Kidney (tissue), 14 donors: ENCODE data around the gene EBF3. TPM values are rescaled to one million over a fixed set of nuclear protein-coding genes. Genes with fewer than 3 reads are reported as not detected.

Experiments
- DNase-seq, 5 donors: peaks; one replicate each; pipeline ENCODE4 v3.0.0-alpha.2; 2013 to 2020
- FAIRE-seq: peaks from 2 replicates; lab custom pipeline; 2012; peaks lifted over from hg19 to GRCh38; lab: Jason Lieb, UNC
- H3K27ac ChIP-seq, 2 donors: one replicate each; pipeline ENCODE4 v1.7.0; 2013; ENCODE audit warnings: low read depth in 2 of 2, low read length in 2 of 2, inconsistent platforms in 1 of 2
- H3K27me3 ChIP-seq: one replicate; pipeline ENCODE4 v1.7.1; 2013; ENCODE audit warnings: low read length, inconsistent platforms; ENCODE audit not compliant: control insufficient read depth, insufficient read depth
- H3K36me3 ChIP-seq, 3 donors: one replicate each; pipeline versions ENCODE4 v1.7.0 to v1.7.1; 2013; ENCODE audit warnings: low read length in 3 of 3, control low read depth in 1 of 3, inconsistent platforms in 1 of 3; ENCODE audit not compliant: insufficient read depth in 3 of 3, control insufficient read depth in 2 of 3
- H3K4me1 ChIP-seq, 3 donors: one replicate each; pipeline versions ENCODE4 v1.7.0 to v1.7.1; 2013; ENCODE audit warnings: low read length in 3 of 3, inconsistent platforms in 1 of 3, low read depth in 1 of 3; ENCODE audit not compliant: control insufficient read depth in 2 of 3, insufficient read depth in 2 of 3
- H3K4me3 ChIP-seq, 3 donors: one replicate each; pipeline versions ENCODE4 v1.7.0 to v1.8.1; 2013; ENCODE audit warnings: low read length in 3 of 3, control low read depth in 1 of 3, inconsistent platforms in 1 of 3
- H3K9ac ChIP-seq, 3 donors: one replicate each; pipeline versions ENCODE4 v1.7.0 to v1.7.1; 2013; ENCODE audit warnings: low read length in 3 of 3, control low read depth in 1 of 3, inconsistent platforms in 1 of 3
- H3K9me3 ChIP-seq, 3 donors: one replicate each; pipeline versions ENCODE4 v1.7.0 to v1.7.1; 2013; ENCODE audit warnings: low read length in 3 of 3, control low read depth in 1 of 3, inconsistent platforms in 1 of 3; ENCODE audit not compliant: control insufficient read depth in 2 of 3, insufficient read depth in 1 of 3
- intact Hi-C: fragments of 100-400 bp; cut with DNase I; formaldehyde crosslinking; loops from one replicate; pipeline ENCODE4 v1.11.1; 2022
- polyA plus RNA-seq: library from polyadenylated mRNA; stranded (reverse); fragments of 350-450 nt; fragmentation: Illumina TruSeq; extraction: RNeasy Lipid Tissue Mini Kit (QIAGEN cat#74804); gene quantifications from one replicate; pipeline ENCODE4 v1.2.3, GENCODE V29; 2014; ENCODE audit warnings: low read depth, low replicate concordance; ENCODE audit not compliant: insufficient read depth
- total RNA-seq: library from RNA; stranded (reverse); fragmentation: NEBNext Ultra II Directional; extraction: Animal tissue kit (Norgen Biotek cat#: 25700); gene quantifications from one replicate; pipeline ENCODE4 v1.2.1, GENCODE V29; 2021
- TF ChIP-seq, protein P1 (sequence below): IDR thresholded peaks from 3 replicates; pipeline ENCODE4 v1.5.1; 2012; ENCODE audit warnings: mild to moderate bottlenecking, moderate library complexity, borderline replicate concordance; ENCODE audit not compliant: insufficient read depth; ENCODE audit errors: extremely low read depth
- donor health status: control.
- donor health status: control.
- donor health status: control.
- donor health status: control.
- donor health status: control.
- donor health status: DM: yes; HTN: yes; CAD: no.
- donor health status: Normal renal cell carcinoma (clear cell type).

The EBF3 gene
- total and polyA plus RNA-seq, 2 donors from 2014 or later, result 0.09 to 0.98 TPM

DNA sequence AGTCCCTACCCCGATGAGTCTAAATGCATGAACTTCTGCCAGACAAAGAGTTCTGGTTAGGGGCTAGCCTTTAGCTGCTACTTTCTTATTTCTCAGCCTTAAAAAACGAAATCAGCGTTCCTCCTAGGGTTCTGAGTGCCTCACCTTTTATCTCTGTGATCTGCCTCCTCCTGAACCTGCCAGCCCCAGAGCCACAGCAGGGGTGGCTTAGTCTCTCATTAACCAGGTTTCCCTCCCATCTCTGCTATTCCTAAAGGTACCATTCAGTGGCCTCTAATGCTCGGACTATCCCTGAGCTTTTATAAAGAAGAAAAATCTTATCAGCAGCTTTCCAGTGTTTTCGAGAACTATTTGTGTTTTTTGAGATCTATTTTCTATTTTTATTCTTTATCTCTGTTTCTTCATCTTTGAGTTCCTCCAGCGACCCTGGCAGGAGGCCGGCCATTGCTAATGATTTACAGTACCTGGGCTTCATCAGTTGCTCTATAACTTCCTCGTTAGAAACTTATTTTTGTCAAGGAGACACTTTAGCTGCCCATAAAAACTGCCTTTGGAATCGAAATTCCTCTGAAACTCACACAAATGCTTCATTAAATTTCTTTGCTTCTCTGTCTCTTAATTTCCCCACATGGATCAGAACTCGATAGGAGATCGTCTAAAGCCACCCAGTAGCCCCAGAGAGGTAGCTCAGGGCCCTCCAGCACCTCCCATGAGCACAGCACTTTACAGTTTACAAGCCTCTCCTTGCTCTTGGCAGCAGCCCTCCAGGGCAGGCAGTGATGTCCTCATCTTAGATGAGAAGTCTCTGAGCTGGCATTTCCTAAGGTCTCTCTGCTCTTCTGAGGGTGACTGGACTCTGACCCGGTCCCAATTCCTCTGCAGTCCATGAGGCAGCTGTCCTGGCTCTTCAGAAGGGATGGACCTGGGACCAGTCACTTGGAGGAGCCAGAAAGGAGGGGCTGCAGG, 149.1 kb downstream of the EBF3 start:
- TF ChIP-seq, protein P1, sequence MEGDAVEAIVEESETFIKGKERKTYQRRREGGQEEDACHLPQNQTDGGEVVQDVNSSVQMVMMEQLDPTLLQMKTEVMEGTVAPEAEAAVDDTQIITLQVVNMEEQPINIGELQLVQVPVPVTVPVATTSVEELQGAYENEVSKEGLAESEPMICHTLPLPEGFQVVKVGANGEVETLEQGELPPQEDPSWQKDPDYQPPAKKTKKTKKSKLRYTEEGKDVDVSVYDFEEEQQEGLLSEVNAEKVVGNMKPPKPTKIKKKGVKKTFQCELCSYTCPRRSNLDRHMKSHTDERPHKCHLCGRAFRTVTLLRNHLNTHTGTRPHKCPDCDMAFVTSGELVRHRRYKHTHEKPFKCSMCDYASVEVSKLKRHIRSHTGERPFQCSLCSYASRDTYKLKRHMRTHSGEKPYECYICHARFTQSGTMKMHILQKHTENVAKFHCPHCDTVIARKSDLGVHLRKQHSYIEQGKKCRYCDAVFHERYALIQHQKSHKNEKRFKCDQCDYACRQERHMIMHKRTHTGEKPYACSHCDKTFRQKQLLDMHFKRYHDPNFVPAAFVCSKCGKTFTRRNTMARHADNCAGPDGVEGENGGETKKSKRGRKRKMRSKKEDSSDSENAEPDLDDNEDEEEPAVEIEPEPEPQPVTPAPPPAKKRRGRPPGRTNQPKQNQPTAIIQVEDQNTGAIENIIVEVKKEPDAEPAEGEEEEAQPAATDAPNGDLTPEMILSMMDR, result no peak
- peak in 2 of 5 donors; percentile 25 to 32 for DNase-seq
- intact Hi-C loops, result no loop called here

DNA sequence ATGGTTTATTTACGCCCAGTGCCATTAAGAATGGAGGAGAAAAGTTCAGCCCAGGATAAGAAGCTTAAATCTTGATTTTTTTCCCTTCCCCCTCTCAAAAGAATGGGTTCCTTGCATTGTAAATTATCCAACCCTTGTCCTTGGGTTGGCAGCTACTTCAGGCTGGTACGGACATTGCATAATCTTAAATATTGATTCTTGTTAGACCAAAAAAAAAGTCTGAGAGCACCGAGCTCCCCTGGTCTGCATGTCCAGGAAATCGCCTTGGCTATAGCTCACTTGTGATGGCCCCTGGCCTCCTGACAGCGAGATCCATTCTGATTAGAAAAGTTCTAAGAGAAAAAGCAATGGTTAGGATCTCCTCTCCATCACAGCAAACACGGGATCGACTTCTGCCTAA, 151.7 kb downstream of the EBF3 start:
- H3K4me1 ChIP-seq, result peaks cover 0 to 11% (median 6%) of the 10 kb centered on the region in 3 donors
- no peaks in the 10 kb centered on the region for H3K27me3 ChIP-seq
- no peak overlapping the region for H3K27ac ChIP-seq
- no peaks in the 10 kb centered on the region for H3K9me3 ChIP-seq
- H3K9ac ChIP-seq, result no peak overlapping the region
- intact Hi-C loops, result no loop called here
- no peak overlapping the region for H3K4me3 ChIP-seq
- FAIRE-seq (no peak), DNase-seq (no peak)
- TF ChIP-seq, protein P1, result no peak
- H3K36me3 ChIP-seq, result no peaks in the 10 kb centered on the region

More for the DNA sequence above, 149.1 kb downstream of the EBF3 start:
- H3K4me3 ChIP-seq, result peak overlapping the region in 2 of 3 donors; percentile 1 to 26
- H3K9ac ChIP-seq, result no peak overlapping the region
- no peaks in the 10 kb centered on the region for H3K9me3 ChIP-seq
- no peaks in the 10 kb centered on the region for H3K36me3 ChIP-seq
- H3K4me1 ChIP-seq, result peaks cover 0 to 11% (median 6%) of the 10 kb centered on the region in 3 donors
- H3K27me3 ChIP-seq, result no peaks in the 10 kb centered on the region
- no peak for FAIRE-seq
- H3K27ac ChIP-seq, result peak overlapping the region; percentile 54 to 58

DNA sequence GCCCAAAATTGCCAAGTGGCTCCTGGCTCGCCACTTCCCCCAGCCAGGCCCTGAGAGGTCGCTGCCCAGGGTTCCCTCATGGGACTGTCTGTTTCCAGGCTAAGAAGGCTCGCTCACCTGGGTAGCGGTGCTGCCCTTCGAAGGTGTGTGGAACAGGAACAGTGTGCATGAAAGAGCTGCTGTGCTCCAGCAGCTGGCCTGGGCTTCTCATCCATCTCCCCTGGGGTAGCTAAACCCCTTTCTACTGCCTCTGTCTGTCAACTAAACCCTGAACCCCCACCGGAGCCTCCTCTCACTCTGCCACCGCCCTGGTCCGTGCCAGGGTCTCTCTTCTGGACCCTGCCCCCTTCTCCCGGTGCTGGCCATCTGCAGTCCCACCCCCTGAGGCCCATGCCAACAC, 152.9 kb downstream of the EBF3 start:
- no peak overlapping the region for H3K4me3 ChIP-seq
- H3K36me3 ChIP-seq, result no peaks in the 10 kb centered on the region
- H3K27me3 ChIP-seq, result no peaks in the 10 kb centered on the region
- TF ChIP-seq, protein P1, result no peak
- H3K27ac ChIP-seq, result no peak overlapping the region
- H3K4me1 ChIP-seq, result peaks cover 0 to 11% (median 6%) of the 10 kb centered on the region in 3 donors
- DNase-seq, result no peak
- FAIRE-seq, result no peak
- no peak overlapping the region for H3K9ac ChIP-seq
- intact Hi-C loops, result no loop called here
- no peaks in the 10 kb centered on the region for H3K9me3 ChIP-seq
